Panc1 (cell line): ENCODE results near the gene ADD1. TPM values are rescaled to one million over a fixed set of nuclear protein-coding genes. Genes with fewer than 3 reads are reported as not detected.
"Not testable (repeated sequence)": the region's sequence is repeated elsewhere in the genome, so short reads cannot be mapped to it uniquely, and the experiment has no call there.

Experiments used
- ATAC-seq: fragments of 200-7000 bp; cut with Tn5 transposase; 2 replicates; pipeline ENCODE4 v1.9.1; 2020; ENCODE audit warnings: mild to moderate bottlenecking, moderate library complexity
- BruUV-seq: library from RNA; stranded (reverse); fragments of 400-500 nt; replicated peaks from 2 replicates; lab custom pipeline; 2021; lab: Mats Ljungman, UMichigan
- CTCF ChIA-PET: fragments of 300-600 bp; sonication (Branson Sonifier 250); formaldehyde crosslinking; loops from one replicate; lab custom pipeline; 2022; ENCODE audit warnings: antibody characterized with exemption; lab: Charles Lee
- POLR2A ChIA-PET: fragments of 300-600 bp; sonication (Branson Sonifier 250); formaldehyde crosslinking; loops from one replicate; lab custom pipeline; 2022; ENCODE audit warnings: antibody characterized with exemption; lab: Charles Lee
- DNase-seq: peaks from one replicate; pipeline ENCODE4 v3.0.0-alpha.2; 2010; ENCODE audit warnings: low read depth, low spot score
- H3K27ac ChIP-seq: 2 replicates; pipeline ENCODE4 v1.5.1; 2011; ENCODE audit warnings: mild to moderate bottlenecking, low read length, inconsistent platforms
- H3K27me3 ChIP-seq: fragments of 200-500 bp; sonication (Bioruptor generic); 2 replicates; pipeline ENCODE4 v1.6.0; 2014; ENCODE audit warnings: low read length, inconsistent platforms; ENCODE audit not compliant: control insufficient read depth, insufficient read depth
- H3K36me3 ChIP-seq: fragments of 200-500 bp; sonication (Bioruptor generic); 2 replicates; pipeline ENCODE4 v1.5.1; 2014; ENCODE audit warnings: inconsistent platforms, mild to moderate bottlenecking, low read length, moderate library complexity; ENCODE audit not compliant: control insufficient read depth, insufficient read depth
- H3K4me1 ChIP-seq: 2 replicates; pipeline ENCODE4 v1.5.1; 2011; ENCODE audit warnings: inconsistent platforms, mild to moderate bottlenecking, low read length, moderate library complexity; ENCODE audit not compliant: control insufficient read depth, insufficient read depth
- H3K4me3 ChIP-seq, 2 experiments: 2 replicates each; pipeline ENCODE4 v1.5.1; 2011 to 2012; ENCODE audit warnings: low read depth in 2 of 2, low read length in 2 of 2, mild to moderate bottlenecking in 2 of 2, inconsistent platforms in 1 of 2, moderate library complexity in 1 of 2
- H3K9me3 ChIP-seq: fragments of 200-500 bp; sonication (Bioruptor generic); 2 replicates; pipeline ENCODE4 v1.5.1; 2014; ENCODE audit warnings: low read depth, mild to moderate bottlenecking, inconsistent platforms, low read length, moderate library complexity; ENCODE audit not compliant: control insufficient read depth, insufficient read depth
- CTCF ChIP-seq: fragments of 450-650 bp; IDR thresholded peaks from 2 replicates; pipeline ENCODE4 v1.5.1; 2017; ENCODE audit warnings: mild to moderate bottlenecking
- POLR2AphosphoS5 ChIP-seq: IDR thresholded peaks from 2 replicates; pipeline ENCODE4 v1.6.1; 2012; ENCODE audit warnings: mild to moderate bottlenecking, low read depth, low read length, moderate library complexity
- SIN3A ChIP-seq: IDR thresholded peaks from 2 replicates; pipeline ENCODE4 v1.6.1; 2012; ENCODE audit warnings: low read depth, mild to moderate bottlenecking, low read length, moderate library complexity, borderline replicate concordance; ENCODE audit not compliant: insufficient read depth
- TCF7L2 ChIP-seq: IDR thresholded peaks from 2 replicates; pipeline ENCODE4 v1.6.1; 2011; ENCODE audit warnings: mild to moderate bottlenecking, low read depth, low read length, inconsistent platforms
- in situ Hi-C: cut with HindIII; loops from 2 replicates; pipeline ENCODE4 v1.10.0; 2016; ENCODE audit warnings: low sequenced_read_pairs, low pct_unique_long_range_greater_than_20kb
- intact Hi-C: fragments of 100-400 bp; cut with micrococcal nuclease; formaldehyde crosslinking; loops from one replicate; pipeline ENCODE4 v1.10.0; 2022; ENCODE audit not compliant: unreplicated experiment
- total RNA-seq: library from RNA; stranded (reverse); gene quantifications from one replicate; pipeline ENCODE4 v1.2.1, GENCODE V29; 2021; ENCODE audit not compliant: unreplicated experiment
- TF ChIP-seq, protein P1 (sequence below), 2 experiments: IDR thresholded peaks; 2 replicates each; pipeline ENCODE4 v1.6.1; 2011 to 2012; ENCODE audit warnings: low read depth in 2 of 2, control low read depth in 1 of 2, low read length in 1 of 2, mild to moderate bottlenecking in 1 of 2, moderate library complexity in 1 of 2; ENCODE audit not compliant: insufficient read depth in 1 of 2

Gene ADD1
- total RNA-seq, 1 experiment from 2014 or later = 158 TPM

GRCh38 chr4:2918714-2919113 lies 75.1 kb downstream of the ADD1 start:
- H3K27me3 ChIP-seq, H3K36me3 ChIP-seq, DNase-seq, CTCF ChIA-PET, ATAC-seq, H3K4me1 ChIP-seq, BruUV-seq, H3K9me3 ChIP-seq, POLR2A ChIA-PET, H3K4me3 ChIP-seq, intact Hi-C loops, H3K27ac ChIP-seq, in situ Hi-C loops: not testable (repeated sequence)

- in situ Hi-C loops, H3K27ac ChIP-seq, ATAC-seq, POLR2A ChIA-PET, DNase-seq, H3K9me3 ChIP-seq, CTCF ChIA-PET, BruUV-seq, intact Hi-C loops, H3K4me1 ChIP-seq, H3K4me3 ChIP-seq, H3K36me3 ChIP-seq, H3K27me3 ChIP-seq: not testable (repeated sequence)
Measured at GRCh38 chr4:2922453-2923101, 78.9 kb downstream of the ADD1 start.

DNA sequence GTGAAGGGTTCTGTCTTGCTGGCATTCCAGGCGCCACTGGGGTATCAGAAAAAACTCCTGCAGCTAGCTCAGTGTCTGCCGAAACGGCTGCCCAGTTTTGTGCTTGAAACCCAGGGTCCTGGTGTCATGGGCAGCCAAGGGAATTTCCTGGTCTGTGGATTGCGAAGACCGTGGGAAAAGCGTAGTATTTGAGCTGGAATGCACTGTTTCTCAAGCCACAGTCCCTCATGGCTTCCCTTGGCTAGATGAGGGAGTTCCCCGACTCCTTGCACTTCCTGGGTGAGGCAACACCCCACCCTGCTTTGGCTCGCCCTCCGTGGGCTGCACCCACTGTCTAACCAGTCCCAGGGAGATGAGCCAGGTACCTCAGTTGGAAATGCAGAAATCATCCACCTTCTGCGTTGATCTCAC lies 79.5 kb downstream of the ADD1 start:
- BruUV-seq = no TSS peak
- ChIA-PET POLR2A (no interaction called here), CTCF (no interaction called here)
- Histone ChIP-seq H3K27me3 (no peaks in the 10 kb centered on the region), H3K4me3 (no peak overlapping the region), H3K27ac (no peak overlapping the region), H3K36me3 (no peaks in the 10 kb centered on the region), H3K9me3 (no peaks in the 10 kb centered on the region), H3K4me1 (no peaks in the 10 kb centered on the region)
- intact Hi-C loops (no loop called here), in situ Hi-C loops (no loop called here)
- no peak for ATAC-seq
- TF ChIP-seq SIN3A (no peak), POLR2AphosphoS5 (no peak), CTCF (no peak), TCF7L2 (no peak)
- TF ChIP-seq, protein P1, sequence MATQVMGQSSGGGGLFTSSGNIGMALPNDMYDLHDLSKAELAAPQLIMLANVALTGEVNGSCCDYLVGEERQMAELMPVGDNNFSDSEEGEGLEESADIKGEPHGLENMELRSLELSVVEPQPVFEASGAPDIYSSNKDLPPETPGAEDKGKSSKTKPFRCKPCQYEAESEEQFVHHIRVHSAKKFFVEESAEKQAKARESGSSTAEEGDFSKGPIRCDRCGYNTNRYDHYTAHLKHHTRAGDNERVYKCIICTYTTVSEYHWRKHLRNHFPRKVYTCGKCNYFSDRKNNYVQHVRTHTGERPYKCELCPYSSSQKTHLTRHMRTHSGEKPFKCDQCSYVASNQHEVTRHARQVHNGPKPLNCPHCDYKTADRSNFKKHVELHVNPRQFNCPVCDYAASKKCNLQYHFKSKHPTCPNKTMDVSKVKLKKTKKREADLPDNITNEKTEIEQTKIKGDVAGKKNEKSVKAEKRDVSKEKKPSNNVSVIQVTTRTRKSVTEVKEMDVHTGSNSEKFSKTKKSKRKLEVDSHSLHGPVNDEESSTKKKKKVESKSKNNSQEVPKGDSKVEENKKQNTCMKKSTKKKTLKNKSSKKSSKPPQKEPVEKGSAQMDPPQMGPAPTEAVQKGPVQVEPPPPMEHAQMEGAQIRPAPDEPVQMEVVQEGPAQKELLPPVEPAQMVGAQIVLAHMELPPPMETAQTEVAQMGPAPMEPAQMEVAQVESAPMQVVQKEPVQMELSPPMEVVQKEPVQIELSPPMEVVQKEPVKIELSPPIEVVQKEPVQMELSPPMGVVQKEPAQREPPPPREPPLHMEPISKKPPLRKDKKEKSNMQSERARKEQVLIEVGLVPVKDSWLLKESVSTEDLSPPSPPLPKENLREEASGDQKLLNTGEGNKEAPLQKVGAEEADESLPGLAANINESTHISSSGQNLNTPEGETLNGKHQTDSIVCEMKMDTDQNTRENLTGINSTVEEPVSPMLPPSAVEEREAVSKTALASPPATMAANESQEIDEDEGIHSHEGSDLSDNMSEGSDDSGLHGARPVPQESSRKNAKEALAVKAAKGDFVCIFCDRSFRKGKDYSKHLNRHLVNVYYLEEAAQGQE (IDR thresholded peaks at IDR 0.05; ENCODE audit: insufficient read depth in 1 of 2, low read depth in 2 of 2, low read length in 1 of 2) = no peak
- no peak for DNase-seq
